ENCODE measurements around the gene FOCAD.

Gene FOCAD

GRCh38 chr9:20683351-20684034 lies 566 bp upstream of the FOCAD start:
- no peak for DNase-seq (ENCODE audit: low read depth)

GRCh38 chr9:20684875-20685696 lies 1.0 kb downstream of the FOCAD start:
- no peak for DNase-seq (ENCODE audit: low read depth)

- no peak for DNase-seq (ENCODE audit: low read depth)
Observed at GRCh38 chr9:20685769-20686168, 1.7 kb downstream of the FOCAD start.

- DNase-seq (ENCODE audit: low read depth), result no peak
Observed at GRCh38 chr9:20689833-20690232, 5.8 kb downstream of the FOCAD start.

- DNase-seq (ENCODE audit: low read depth), result no peak
Observed at GRCh38 chr9:20692554-20692953, 8.5 kb downstream of the FOCAD start.

- DNase-seq (ENCODE audit: low read depth), result no peak
Observed at GRCh38 chr9:20693068-20693467, 9.0 kb downstream of the FOCAD start.

GRCh38 chr9:20694248-20694647 lies 10.2 kb downstream of the FOCAD start:
- DNase-seq (ENCODE audit: low read depth), result no peak

GRCh38 chr9:20697021-20697719 lies 13.1 kb downstream of the FOCAD start:
- no peak for DNase-seq (ENCODE audit: low read depth)

GRCh38 chr9:20698782-20699181 lies 14.7 kb downstream of the FOCAD start:
- no peak for DNase-seq (ENCODE audit: low read depth)

GRCh38 chr9:20701060-20701459 lies 17.0 kb downstream of the FOCAD start:
- no peak for DNase-seq (ENCODE audit: low read depth)

GRCh38 chr9:20702570-20702969 lies 18.5 kb downstream of the FOCAD start:
- DNase-seq (ENCODE audit: low read depth), result no peak

GRCh38 chr9:20703146-20703545 lies 19.1 kb downstream of the FOCAD start:
- DNase-seq (ENCODE audit: low read depth), result no peak

- no peak for DNase-seq (ENCODE audit: low read depth)
Observed at GRCh38 chr9:20707708-20708107, 23.6 kb downstream of the FOCAD start.

GRCh38 chr9:20713172-20713571 lies 29.1 kb downstream of the FOCAD start:
- DNase-seq (ENCODE audit: low read depth), result no peak

GRCh38 chr9:20714442-20715415 lies 30.7 kb downstream of the FOCAD start:
- no peak for DNase-seq (ENCODE audit: low read depth)

- DNase-seq (ENCODE audit: low read depth), result no peak
Observed at GRCh38 chr9:20722221-20722620, 38.2 kb downstream of the FOCAD start.

GRCh38 chr9:20725675-20726074 lies 41.6 kb downstream of the FOCAD start:
- no peak for DNase-seq (ENCODE audit: low read depth)

GRCh38 chr9:20726144-20726543 lies 42.1 kb downstream of the FOCAD start:
- no peak for DNase-seq (ENCODE audit: low read depth)

- no peak for DNase-seq (ENCODE audit: low read depth)
Observed at GRCh38 chr9:20728493-20729220, 44.6 kb downstream of the FOCAD start.

- no peak for DNase-seq (ENCODE audit: low read depth)
Observed at GRCh38 chr9:20729523-20729922, 45.5 kb downstream of the FOCAD start.

GRCh38 chr9:20732118-20732517 lies 48.1 kb downstream of the FOCAD start:
- no peak for DNase-seq (ENCODE audit: low read depth)

Measured in activated gamma-delta T cell treated with anti-CD3 and anti-CD28 coated beads, Interleukin-2, amount 50 U/mL, for 16 hours (primary cell).